Measurements from ENCODE around the gene SH3RF3.

The SH3RF3 gene

DNA sequence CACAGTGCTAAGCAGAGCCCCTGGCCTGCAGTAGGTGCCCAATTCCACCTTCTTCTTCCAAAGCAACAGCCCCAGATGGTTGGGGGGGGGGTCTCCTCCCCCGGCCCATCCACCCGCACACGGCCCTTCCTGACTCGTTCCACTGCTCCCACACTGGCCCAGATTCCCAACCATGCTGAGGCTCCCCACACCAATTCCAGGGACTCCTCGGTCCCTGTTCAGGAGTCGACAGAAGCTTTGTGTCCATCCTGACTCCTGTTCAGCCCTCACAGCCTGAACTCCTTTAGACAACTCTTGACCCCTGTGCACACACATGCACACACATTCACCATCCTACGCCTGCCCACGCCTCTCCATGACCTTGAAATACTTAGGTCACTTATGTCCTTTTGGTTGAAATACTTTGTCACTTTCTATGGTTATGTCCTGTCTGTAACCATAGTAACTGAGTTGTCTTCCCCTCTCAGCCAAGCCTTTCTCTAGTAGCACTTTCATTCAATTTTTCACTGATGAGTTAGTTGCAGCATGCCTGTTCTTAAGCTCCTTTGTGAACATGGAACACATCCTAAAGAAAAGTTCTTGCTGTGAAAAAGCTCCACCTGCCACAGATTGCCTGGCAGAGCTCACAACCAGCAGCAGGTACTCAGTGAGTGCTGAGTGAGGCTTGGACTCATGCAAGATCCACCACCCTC lies 258.9 kb downstream of the SH3RF3 start:
- no peak for DNase-seq (ENCODE audit: low read depth in 2 of 2)

DNA sequence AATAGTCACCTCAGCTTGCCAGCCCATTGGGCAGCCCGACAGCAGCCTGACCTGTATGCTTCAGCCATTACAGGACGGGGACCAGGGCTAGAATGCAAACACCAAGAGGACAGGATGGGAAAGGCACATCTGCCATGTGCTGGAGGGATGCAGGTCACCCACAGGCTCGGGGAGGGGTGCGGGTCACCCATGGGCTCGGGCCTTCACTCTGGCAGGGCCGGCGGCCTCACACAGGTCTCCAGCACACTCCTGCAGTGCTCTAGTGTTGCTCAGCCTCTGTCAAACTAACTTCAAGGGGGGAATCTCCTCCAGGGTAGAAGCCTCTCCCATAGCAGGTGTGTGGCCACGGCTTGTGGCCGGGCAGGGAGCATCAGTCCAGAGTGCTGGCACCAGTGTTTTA lies 262.2 kb downstream of the SH3RF3 start:
- no peak for DNase-seq (ENCODE audit: low read depth in 2 of 2)

DNA sequence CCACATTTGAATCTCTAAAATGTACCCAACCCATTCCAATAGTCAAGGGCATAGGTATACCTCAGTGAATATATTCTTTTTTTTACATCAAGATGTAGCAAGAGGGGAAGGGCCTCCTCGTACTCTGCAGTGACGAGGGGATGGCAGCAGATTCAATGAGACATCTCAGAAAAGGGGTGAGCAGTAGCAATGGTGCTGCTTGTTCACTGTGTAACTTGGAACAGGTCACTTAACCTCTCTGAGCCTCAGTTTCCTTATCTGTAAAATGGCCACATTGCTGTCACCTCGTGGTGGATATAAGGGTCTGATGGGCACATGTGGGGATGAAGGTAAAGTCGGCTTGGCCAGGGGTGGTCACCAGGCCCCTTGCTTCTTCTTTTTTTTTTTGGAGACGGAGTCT lies 263.1 kb downstream of the SH3RF3 start:
- no peak for DNase-seq (ENCODE audit: low read depth in 2 of 2)

DNA sequence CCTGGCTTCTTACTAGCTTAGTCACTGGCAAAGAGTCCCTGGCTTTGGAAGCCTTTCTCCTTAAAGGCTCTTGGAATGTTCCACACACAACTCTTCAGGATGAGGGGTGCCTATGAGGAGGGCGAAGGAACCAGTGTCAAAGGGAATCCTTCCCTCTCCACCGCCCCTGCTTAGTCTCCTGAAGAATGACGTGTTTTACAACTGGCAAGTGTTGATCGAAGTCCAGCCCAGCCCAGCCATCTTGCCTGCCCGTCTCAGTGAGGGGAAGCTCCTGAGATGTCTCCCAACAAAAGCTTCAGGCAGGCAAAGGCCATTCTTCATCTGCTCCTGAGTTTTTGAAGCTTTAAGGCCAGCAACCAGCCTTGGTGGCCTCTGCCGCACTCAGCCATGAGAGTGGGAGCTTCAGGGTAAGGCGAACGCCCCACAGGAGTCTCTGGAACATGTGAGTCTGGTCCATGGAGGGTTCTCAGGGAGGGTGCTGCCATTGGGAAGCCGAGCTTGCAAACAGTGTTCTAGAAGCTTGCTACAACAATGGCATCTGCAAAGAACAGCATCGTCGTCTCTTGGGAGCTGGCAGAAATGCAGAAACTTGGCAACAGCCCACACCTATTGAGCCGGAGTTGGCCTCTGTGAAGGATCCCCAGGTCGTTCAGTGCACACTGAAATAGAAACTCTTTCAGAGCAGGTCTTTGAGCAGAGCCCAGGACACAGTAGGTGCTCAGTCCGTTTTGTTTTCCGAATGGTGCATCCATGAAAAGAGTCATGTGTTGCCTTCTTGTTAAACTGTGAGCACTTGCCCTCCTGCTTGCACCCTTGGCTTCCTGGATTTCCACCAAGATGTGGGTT lies 264.0 kb downstream of the SH3RF3 start:
- DNase-seq (ENCODE audit: low read depth in 2 of 2) = no peak

DNA sequence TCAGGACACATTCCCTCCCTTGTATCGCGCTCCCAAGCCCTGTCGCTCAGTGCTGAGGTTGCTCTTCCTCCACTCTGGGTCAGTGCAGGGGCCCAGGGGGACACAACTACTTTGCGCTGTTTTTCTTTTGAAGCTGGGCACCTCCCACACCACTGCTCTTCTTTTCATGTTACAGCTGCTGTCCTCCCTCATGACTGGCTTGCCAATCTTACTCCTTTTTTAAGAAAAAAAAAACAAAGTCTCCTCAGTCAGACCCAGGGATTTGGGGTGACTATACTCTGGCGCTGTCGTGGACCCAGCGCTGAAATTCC lies 264.6 kb downstream of the SH3RF3 start:
- DNase-seq (ENCODE audit: low read depth in 2 of 2) = no peak

DNA sequence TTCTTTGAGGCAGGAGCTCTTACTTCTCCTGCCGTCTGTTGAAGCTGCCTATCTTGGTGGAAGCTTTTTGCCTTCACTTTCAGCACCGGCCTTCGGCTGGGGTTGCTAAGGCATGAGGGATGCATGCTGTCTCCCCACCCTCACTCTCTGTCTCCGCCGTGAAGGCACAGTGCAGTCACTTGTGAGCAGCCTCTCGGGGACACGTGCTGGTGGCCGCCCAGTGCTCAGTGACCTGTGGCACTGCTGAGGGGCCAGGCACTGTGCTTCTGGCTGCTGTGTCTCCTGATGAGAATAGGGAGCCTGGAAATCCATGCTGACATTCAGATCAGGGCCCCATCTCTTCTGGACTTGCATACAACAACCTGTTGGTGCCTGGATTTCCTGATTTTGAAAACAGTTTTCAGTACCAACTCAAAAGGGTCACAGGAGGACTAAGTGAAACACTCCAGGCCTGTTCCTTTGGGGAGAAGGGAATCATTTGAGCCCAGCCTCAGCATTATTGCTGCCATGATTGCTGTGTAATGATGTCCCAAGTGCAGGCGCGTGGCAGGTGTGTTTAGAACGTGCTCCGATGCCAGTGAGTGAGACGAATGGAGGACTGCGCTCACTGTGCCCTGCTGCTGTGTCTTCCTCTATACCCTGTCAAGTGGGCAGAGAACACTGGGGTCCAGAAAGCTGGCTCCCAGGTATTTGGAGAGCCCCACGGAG lies 266.6 kb downstream of the SH3RF3 start:
- DNase-seq (ENCODE audit: low read depth in 2 of 2) = no peak

DNA sequence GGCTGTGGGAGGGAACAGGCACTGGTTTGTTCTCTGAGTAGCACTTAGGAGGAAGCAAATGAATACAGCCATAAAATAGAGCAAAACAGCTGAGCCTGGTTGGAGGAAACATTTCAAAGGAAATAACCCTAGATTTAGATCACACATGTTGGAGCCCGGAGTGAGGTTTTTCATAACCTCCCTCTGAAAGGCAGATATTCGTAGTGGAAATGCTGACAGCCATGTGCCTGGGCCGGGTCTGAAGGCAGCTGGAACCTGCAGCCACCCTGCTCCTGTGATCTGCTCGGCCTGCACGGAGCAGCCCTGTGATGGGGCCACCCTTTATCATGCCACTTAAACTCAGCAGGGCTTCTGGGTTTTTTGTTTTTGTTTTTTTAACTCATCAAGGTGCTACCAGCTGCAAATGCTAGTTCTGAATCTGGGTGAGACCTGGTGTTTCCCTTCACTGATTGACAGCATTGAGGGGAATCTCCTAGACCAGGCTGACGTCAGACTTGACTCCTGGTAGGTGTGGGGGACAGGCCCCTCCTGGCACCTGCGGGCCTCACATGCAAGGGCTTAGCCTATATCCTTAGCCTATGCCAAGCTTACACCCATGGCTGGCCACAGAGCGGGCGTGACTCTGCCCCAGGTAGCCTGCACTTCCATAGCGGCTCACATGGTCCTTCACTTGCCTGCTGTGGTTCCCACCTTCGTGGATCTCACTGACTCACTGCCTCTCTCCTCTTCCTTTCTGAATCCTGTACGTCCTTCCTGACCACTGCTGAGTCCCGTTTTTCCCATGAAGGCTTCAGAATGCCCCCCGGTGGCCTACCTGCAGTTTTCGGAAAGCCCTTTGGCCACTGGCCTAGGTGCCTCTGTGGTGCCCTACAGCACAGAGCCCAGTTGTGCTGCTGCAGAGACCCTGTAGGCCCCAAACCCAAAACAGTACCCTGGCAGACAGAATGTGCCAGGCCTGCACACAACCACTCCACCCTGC lies 267.5 kb downstream of the SH3RF3 start:
- DNase-seq (ENCODE audit: low read depth in 2 of 2) = no peak

DNA sequence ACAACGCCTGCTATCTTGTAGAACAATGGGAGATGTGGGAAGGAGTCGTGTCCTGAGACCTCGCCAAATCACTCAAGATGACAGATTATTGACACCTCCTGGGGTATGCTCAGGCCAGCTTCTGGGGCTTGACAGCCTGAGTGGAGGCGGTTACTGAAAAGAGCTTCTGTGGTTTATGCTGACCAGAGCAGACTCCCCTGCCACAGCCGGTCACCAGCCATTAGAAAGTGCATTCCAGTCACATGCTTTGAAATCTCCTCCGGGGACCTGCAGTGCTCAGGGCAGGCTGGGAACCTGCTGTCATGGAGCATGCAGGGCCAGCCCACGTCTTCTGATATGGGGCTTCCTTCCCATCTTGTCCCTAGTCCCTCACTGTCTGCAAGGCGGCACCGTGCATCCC lies 268.9 kb downstream of the SH3RF3 start:
- no peak for DNase-seq (ENCODE audit: low read depth in 2 of 2)

DNA sequence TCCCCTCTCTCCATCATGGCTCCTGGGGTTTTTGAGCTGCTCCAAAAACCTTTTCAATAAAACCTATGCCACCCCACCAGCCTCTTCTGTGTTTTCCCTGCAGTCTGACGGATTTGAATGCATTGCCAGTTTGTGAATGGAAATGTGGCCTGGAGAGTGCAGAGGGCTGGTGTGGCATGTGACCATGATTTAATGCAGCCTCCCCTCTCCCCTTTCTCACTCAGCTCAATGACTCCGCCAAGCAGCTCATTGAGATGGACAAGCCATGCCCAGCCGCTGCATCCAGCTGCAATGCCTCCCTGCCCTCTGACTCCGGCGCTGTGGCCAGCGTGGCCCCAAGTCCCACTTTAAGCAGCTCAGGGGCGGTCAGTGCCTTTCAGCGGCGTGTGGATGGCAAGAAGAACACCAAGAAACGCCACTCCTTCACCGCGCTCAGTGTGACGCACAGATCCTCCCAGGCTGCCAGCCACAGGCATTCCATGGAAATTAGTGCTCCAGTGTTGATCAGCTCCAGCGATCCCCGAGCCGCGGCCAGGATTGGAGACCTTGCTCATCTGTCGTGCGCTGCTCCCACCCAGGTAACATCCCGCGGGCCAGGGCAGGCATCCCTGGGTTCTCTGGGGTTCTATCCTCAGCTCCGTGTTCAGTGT lies 269.5 kb downstream of the SH3RF3 start:
- DNase-seq (ENCODE audit: low read depth in 2 of 2) = no peak

DNA sequence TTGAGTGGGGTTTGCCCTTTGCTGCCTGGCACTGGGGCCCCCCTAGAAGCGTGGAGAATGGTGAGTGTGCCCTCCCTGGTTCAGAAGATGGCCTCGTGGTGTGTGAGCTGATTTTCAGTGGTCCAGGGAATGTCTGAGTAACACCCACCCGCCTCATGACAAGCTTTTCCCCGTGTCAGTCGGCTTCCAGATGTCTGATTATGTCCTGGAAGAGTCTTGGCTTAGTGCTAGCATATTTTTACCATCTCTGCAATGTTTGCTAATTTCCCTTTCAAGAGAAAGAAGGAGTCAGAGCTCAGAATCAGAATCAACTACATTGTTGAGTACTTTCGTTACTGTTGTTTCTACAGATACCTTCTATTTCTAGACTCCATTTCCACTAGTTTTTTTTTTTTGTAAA lies 270.1 kb downstream of the SH3RF3 start:
- DNase-seq (ENCODE audit: low read depth in 2 of 2) = no peak

DNA sequence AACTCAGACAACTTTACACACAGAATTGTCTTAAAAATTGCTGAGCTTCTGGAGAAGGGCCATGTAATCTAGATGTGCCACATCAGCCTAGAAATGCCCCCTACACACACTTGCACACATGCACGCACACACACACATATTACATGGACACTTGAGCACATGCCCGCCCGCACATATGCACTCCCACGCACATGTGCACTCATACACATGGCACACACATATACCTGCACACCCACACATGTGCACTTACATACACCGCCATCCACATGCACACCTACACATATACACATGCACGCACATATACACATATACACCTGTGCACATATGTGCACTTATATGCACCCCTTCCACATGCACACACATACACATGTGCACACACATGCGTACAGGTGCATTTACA lies 271.1 kb downstream of the SH3RF3 start:
- DNase-seq (ENCODE audit: low read depth in 2 of 2) = no peak

DNA sequence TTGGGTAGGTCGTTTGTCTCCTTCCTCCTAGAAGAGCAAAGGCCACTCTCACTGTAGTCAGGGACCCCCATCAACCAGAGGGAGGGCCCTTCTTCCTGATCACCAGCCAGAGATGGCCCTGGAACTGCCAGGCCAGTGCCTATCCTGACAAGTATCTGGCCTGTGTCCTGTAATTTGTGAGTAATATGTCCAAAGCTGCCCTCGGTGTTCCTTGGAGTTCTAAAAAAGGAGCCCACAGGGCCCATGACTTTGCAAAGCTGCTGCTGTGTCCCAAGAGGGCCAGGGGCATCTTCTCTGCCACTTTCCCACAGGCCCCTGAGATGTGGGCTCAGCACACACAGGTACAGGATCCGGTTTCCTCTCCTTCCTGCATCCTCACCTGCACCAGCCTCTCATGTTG lies 272.4 kb downstream of the SH3RF3 start:
- no peak for DNase-seq (ENCODE audit: low read depth in 2 of 2)

DNA sequence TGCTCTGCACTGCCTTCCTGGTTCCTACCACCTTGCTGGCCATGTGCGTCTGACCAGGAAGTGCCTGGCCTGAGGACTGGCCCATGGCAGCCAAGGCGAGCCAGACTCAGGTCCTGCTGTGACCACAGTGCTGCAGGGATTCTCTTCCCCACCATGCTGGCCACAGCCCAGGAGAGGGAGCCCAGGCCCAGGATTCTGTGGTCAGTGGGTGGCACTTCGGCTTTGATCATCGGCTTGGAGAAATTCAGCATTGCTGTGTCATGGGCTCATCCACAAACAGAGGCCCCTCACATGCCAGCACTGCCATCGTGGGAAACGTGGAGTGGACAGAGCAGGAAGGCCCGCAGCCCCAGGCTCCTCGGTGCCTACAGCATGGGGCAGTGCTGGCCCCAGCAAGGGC lies 273.2 kb downstream of the SH3RF3 start:
- DNase-seq (ENCODE audit: low read depth in 2 of 2) = no peak

DNA sequence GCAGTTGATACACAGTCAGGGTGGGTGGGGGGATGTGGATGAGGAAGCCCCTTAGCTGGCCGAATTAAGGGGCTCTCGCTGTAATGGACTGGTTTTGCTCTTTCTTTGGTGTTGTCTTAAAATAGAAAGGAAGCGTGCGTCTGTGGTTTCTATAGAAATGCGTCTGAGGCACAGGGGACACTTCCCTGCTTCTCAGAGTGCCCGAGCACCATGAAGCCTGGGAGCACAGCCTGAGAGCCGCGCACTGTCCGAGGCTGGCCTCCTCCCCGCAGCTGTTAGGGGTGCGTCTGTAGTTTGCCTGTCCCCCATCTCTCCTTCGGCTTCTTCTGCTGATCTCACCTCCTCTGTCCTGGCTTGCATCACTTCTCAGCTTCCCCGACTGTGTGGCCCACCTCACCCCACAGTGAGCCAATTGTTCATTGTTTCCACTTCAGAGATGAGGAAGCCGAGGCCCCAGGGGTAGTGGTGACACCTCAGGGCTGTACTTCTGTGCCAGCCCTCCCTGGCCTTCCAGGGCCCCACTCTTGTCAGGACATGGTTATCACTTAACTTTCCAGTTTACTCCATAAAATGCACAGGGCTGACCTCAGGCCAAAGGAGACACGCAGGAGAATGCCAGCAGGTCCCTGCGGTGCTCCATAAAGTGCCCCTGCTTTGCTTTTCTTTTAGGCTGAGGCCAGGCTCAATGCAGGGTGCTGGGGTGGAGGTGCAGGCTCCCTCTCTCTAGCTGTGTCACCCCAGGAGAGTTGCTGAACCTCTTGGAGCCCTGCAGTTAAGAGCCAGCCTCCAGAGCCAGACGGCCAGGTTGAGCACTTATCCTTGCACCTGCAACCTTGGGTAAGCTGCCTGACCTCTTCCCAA lies 274.2 kb downstream of the SH3RF3 start:
- no peak for DNase-seq (ENCODE audit: low read depth in 2 of 2)

DNA sequence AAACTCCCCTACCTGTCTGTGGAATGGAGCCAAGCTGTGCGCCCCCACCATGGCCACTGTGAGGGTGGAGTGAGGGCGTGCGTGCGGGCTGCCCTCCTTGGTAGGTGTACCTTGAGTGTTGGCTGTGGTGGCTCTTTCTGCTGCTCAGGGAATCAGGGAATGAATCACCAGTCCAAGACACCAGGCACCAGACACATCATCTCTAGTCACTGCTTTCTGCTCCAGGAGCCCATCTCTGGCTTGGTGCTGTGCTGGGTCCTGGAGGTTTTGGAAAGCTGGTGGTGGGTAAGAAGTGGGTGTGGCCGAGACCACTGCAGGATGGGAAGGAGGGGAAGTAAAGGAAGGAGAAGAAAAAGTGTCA lies 274.8 kb downstream of the SH3RF3 start:
- DNase-seq (ENCODE audit: low read depth in 2 of 2) = no peak

DNA sequence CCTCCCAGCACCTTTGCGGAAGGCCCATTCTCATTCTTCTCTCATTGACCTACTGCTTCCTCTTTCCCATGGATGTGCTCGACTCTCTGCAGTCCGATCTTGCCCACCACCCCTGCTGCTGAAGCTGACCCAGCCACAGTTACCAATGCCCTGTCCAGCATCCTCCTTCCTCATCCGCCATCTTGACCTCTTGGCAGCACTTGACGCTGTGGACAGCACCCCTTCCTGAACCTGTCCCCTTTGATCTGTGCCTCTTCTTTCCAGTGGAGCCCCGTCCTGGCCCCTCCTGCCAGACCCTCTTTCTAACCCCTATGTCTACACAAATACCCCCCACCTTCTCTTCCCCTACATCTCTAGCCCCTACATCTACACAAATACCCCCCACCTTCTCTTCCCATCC lies 275.7 kb downstream of the SH3RF3 start:
- DNase-seq (ENCODE audit: low read depth in 2 of 2) = no peak

DNA sequence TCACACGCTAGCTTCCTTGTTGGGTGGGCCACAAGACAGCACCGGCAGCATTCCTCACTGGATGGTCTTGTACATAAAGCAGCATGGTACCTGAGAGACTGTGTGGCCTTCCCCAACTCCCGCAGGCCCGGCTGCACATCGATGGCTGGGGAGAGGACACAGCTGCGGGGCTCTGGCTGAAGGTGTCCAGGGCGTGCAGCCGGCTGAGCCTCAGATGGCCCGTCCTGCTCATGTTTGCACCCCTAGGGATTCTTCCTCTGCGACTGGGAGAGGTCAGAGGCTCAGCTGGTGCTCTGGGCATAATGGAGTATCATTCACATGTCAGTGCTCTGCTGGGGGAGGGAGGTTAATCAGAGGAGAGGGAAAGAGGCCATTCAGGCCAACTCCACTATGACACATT lies 276.9 kb downstream of the SH3RF3 start:
- DNase-seq (ENCODE audit: low read depth in 2 of 2) = no peak

DNA sequence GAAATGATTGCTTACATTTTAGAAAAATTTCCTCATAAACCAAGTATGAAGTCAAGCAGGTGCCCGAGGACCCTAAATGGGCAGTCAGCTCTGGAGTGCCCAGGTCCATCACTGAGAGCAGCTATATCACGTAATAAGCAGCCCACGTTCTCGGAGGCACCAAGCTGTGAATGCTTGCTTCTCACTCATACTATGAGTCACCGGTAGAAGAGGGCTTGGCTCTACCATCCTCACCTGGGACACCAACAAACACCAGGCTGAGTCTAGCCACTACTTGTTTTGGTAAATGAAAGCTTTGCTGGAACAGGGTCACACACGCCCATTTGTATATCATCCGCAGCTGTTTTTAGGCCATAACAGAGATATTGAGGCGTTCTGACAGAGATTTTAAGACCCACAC lies 277.3 kb downstream of the SH3RF3 start:
- no peak for DNase-seq (ENCODE audit: low read depth in 2 of 2)

DNA sequence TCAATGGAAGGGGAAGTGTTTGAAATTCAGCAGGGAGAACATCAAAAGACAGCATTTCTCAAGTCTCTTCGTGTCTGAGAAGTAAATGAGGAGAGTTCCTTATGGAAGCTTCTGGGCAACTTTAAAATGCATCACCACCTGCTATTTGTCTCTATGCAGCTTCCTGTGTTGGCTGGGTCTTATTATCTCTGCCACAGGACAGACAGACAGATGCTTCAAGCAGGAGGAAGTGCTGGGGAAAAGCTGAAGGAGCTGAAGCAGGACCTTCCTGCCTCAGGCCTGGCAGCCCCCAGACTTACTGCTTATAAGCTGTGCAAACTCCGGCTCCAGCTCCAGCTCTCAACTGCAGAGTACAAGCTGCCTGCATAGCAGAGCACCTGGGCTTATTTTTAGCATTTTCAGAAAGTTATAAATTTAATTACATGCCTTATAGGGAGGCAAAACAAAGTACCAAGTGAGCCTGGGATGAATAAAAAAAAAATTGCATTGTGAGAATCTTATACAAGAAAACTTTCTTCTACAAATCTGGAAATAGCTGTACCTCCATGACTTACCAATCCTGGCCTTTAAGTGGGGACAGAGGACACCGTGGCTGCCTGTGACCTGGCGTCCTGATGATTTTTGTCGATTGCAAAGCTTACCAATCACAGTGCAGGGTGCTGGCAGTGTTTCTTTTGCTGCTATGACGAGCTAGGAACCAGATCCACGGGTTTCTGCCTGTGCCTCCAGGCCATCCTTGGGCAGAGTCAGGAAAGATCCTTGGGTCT lies 278.5 kb downstream of the SH3RF3 start:
- no peak for DNase-seq (ENCODE audit: low read depth in 2 of 2)

DNA sequence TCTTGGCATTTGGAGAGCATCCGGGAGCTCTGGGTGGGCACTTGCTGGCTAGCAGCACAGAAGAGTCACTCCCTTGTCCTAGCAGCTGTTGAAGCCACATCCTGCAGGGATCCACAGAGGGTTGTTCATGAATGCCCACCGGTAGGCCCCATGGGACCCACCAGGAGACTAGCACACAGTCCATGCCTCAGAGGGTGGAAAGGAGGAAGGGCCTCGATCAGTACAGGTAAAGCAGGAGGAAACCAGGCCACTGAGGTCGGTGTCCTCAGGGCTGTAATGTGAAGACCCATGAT lies 279.0 kb downstream of the SH3RF3 start:
- no peak for DNase-seq (ENCODE audit: low read depth in 2 of 2)

Measured in stimulated activated CD4-positive, alpha-beta T cell treated with anti-CD3 and anti-CD28 coated beads, Interleukin-1b, Interleukin-23, amount 100 ng/mL, for 1 hour (primary cell).